ENCODE results near the gene ALPL. TPM values are rescaled to one million over a fixed set of nuclear protein-coding genes. Genes with fewer than 3 reads are reported as not detected.

Gene ALPL
- total RNA-seq, 1 donor from 2014 or later, result 13.1 TPM

DNA sequence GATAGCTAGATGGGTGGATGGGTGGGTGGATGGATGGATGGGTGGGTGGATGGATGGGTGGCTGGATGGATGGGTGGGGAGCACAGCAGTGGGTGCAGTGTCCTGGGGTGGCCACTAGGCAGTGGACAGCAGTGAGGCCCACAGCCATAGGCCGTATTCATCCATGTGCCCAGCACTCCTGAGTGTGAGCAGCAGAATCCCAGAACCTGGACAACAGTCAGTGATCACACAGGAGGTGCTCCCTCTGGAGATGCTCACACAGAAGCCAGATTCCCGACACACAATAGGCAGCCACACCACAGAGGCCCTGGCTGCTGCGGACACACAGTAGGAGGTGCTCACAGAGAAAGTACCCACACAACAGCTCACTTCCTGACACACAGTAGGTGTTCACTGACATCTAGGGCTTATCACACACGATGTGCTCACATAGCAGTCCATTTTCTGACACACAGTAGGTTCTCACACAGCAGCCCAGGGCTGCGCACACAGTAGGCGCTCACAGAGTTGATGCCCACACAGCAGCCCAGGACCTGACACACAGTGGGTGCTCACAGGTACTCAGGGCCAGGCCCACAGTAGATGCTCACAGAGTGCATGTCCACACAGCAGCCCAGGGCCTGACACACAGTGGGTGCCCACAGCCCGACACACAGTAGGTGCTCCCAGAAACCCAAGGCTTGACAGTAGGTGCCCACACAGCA lies 95.9 kb downstream of the ALPL start:
- intact Hi-C loops (cut with micrococcal nuclease), result no loop called here
- DNase-seq, result no peak
- no peak for ATAC-seq

DNA sequence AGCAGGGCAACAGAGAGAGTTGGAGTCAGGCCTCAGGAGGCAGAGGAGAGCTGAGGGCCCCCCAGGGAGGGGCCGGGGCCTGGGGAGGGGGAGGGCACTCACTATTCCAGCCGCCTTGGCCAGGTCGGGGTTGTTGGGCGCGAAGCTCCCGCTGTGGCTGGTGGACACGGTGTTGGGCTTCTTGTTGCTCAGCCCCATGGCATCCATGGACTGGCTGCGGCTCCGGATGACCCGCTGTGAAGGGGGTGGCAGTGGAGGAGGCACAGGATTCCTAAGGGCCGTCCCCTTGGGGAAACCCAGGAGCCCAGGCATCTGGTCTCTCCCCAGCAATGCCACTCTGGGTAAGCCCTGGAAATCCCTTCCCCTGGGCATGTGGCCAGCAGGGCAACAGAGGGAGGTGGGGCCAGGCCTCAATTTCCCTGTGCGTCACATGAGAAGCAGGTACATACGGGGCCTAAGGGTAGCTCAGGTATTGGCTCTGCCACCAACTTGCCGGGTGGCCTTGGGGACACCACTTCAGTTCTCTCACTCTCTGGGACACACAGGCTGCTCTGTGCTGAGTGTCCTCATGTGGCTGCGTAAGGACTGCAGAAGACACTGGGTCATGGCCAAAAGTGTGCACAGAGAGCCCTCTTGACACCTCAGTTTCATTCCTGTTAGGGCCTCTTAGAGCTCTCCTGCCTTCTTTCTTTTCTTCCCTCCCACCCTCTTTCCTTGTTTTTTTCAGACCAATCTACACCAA lies 96.9 kb downstream of the ALPL start:
- intact Hi-C loops (cut with micrococcal nuclease), result no loop called here
- ATAC-seq, result no peak
- DNase-seq, result no peak

DNA sequence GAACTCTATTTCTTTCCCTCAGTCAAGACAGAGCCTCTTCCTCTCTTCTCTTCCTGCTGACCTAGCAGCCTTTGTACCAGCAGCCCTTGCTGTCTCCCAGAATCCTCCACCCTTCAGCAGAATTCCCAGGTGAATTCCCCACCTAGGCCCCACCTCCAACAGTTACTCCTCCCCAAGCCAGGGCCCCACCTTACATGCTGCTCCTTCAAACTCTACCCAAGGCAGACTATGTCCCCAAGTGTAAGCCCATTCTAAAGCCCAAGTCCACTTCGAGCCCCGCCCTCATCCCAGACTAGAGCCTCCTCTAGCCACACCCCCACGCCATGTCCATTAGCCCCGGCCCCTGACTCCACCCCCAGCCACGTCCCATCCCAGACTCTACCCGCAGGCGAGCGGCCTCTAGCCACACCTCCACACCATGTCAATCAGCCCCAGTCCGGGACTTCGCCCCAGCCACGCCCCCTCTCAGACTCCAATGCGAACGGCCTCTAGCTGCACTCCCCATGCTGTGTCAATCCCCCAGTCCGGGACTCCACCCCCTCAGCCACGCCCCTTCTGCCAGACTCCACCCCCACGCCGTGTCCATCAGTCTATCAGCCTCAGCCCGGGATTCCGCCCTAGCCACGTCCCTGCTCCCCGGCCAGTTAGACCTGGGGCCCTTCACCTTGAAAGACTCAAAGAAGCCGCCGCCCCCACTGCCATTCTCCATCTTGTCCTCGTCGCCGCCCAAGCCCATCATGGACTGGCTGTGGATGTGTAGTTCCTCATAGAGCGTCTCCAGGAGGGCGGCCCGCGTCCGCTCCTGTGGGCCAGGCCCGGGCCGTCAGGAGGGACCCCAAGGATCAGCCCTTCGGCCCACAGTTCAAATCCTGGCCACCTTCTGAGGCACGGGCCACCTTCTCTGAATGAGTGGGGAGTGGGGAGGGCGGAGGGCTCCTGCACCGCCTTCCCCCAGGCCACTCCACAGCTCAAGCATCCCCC lies 98.6 kb downstream of the ALPL start:
- DNase-seq, result peak; percentile 76
- ATAC-seq, result peak; percentile 89
- intact Hi-C loops (cut with micrococcal nuclease), result no loop called here

DNA sequence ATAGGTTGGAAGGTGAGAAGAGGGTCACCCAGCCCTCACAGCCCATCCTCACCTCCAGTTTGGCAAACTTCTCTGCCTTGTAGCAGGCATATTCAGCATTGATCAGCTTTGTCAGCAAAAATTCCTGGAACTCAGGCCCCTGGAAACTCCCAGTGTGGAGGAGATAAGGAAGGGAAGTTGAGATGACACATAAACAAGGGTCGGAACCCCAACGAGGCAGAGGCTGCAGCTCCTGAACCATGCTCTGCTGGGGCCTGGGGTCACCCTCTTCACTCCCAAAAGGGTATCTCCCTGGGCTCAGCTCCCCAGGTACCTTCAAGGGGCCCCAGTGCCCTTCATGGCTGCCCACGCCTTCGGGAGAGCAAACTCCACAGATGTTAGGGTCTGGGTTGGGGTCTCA lies 99.6 kb downstream of the ALPL start:
- intact Hi-C loops (cut with micrococcal nuclease), result no loop called here
- DNase-seq (no peak), ATAC-seq (no peak)

DNA sequence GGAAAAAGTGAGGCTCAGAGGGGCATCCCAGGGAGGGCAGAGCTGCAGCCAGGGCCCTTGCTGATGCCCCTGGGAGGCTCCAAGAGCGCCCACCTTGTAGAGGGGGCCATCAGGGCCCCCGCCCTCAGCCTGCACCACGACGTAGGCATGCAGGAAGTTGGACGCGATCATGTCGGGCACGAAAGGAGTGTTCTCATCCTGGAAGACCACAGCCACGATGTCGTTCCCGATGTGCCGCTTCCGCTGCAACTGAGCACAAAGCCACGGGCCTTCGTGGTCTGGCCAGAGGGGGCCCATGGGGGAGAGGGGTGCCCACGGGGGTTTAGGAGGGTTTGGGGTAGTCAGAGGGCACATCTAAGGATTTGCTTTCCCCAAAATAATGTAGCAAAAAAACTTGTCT lies 100.8 kb downstream of the ALPL start:
- no peak for ATAC-seq
- no peak for DNase-seq
- intact Hi-C loops (cut with micrococcal nuclease), result no loop called here

DNA sequence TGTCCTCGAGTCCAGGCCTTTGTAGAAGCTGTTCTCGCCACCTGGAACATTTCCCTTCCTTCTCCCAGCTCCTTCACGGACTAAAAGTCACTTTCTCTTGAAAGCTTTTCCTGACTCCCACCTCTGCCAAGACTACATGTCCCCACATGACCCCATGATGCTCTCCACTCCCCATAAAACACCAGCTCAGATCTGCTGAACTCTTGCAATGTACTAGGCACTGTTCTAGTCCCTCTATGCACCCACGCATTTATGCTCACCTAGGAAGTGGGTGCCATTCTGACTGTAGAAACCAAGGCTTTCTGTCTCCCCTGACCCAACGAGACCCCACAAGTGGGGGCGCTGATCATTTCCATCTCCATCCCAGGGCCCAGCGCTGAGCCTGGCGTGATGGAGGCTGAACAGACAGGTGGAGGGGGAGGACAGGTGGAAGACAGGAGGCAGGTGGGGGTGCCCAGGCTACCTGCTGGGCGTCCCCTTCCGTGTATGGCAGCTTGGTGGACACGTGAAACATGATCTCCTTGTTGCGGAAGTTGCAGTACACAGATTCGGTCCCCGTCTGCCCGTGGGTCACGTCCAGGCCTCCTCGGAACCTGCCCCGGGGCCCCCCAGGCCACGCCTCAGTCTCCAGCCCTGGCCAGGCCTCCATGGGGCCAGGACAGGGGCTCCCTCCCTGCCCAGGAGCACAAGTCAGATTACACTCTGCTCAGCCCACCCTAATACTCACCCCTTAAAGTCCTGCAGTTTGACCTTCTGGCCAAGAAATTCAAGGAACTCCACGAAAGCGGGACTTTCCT lies 102.0 kb downstream of the ALPL start:
- DNase-seq (no peak), ATAC-seq (no peak)
- intact Hi-C loops (cut with micrococcal nuclease), result no loop called here

DNA sequence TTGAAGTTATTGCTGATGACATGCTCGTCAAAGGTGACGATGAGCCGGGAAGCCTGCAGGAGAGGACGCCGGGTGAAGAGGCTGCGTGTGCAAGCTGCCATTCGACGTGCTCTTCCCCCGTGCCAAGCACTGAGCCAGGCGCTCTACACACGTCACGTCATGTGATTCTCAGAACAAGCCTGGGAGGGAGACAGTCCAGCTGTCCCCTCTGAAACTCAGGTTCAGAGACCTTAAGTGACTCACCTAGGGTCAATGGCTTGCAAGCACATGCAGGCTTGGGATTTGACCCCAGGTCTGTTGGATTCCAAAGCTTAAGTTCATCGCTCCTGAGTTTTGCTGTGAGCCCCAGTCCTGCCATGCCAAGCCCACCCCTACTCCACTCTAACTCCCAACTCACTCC lies 102.8 kb downstream of the ALPL start:
- DNase-seq (no peak), ATAC-seq (no peak)
- intact Hi-C loops (cut with micrococcal nuclease), result no loop called here

DNA sequence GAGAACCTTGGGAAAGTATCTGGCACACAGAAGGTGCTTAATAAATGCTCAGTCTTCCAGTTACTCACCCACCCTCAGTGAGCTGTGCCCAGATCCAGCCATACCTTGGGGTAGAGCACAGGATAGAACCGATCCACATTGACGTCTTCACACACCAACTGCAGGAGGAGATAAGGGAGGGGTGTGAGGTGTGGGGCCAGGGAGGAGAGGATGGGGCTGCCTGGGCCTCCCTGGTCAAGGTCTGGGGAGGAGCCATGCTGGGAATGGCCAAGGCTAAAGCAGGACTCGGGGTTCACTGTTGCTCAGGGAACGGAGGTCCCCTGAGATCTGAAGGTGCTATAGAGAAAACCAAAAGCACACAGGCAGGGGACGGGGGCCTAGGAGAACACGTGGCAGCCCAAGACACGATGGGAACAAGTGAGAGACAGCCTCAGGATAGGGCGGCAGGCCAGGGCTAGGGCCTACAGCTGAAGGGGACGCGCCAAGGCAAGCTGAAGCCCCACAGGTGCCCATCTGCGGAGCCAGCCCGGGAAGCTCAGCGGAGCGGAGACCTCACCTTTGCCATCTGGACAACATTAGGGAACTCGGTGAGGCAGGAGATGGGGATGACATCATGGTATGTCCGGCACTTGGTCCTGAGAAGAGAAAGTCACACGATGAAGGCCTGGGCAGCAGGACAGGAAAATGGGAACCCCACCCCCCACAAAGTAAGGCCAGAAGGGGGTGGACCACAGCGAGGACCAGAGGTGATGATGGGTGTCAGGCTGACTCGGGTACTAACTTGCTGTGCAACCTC lies 104.0 kb downstream of the ALPL start:
- ATAC-seq (no peak), DNase-seq (no peak)
- intact Hi-C loops (cut with micrococcal nuclease), result no loop called here

DNA sequence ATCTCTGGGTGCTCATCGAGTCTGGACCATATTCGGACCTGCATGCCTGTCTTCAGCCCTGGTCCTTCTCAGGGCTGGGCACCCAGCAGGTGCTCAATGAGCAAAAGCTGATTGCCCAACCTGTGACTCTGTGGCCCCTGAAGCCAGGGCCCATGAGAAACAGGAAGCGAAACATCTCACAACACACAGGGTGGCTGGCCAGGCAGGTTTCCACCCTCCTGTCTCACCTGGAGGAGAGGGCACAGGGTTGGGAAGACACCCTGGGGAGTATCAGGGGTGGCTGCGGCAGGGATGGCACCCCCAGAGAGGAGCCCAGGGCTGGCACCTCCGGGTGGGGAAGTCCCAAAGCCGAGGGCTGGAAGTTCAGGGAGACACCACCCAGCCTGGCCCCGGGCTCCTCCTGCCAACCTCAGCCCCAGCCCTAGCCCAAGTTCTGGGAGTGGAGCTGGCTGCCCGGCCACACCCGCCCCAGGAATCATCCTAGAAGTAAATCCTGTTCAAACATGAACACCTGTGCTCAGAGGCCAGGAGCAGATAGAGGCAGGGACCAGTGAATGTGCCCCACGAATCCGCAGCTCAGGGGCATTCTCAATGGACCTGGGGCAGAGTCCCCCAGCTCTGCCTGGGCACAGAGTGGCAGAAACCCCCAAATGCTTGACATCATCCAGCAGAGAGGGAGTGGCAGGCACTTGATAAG lies 105.3 kb downstream of the ALPL start:
- no peak for ATAC-seq
- no peak for DNase-seq
- intact Hi-C loops (cut with micrococcal nuclease), result no loop called here

DNA sequence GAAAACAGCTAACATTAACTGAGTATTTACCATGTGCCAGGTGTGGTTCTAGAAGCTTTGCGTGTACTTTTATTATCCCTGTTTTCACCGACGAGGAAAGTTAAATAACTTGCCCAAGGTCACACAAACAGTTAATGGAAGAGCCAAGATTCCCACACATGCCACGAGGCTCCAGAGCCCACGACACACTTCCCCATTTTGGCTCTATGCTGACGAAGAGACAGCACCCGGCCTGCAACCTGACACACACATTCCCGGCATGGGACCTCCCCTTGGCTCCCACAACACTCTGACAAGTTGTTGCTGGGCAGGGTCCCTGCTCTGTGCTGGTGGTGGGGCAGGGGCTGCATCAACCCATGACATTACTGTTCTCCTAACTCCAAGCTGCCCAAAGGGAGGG lies 107.1 kb downstream of the ALPL start:
- DNase-seq (no peak), ATAC-seq (no peak)
- intact Hi-C loops (cut with micrococcal nuclease), result no loop called here

DNA sequence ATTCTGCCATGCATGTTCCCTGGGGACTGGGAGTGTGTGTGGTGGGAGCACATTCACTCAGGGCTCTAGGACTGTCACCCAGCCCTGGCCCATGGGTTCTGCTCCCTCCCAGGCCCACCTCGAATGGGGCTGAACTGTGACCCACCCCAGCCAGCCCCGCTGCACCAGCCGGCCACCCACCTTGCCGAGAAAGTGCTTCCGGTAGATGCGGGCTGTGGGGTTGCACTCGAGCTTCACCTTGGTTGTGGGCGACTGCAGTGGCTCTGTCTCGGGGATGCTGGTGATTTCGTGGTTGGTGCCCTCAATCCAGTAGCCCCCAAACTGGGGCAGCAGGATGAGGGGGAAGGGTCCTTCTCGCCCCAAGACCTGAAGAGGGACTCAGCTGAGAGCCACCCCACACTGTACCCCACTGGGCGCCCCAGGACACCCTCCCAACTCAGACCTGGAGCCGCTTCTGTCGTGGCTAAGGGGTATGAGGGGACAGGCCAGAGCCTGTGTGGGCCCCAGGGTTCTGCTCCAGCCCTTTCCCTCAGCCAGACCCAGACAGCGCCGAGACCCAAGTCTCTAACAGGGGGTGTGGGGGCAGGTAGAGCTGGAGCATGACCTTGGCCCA lies 108.0 kb downstream of the ALPL start:
- intact Hi-C loops (cut with micrococcal nuclease), result no loop called here
- DNase-seq, result no peak
- ATAC-seq, result no peak

DNA sequence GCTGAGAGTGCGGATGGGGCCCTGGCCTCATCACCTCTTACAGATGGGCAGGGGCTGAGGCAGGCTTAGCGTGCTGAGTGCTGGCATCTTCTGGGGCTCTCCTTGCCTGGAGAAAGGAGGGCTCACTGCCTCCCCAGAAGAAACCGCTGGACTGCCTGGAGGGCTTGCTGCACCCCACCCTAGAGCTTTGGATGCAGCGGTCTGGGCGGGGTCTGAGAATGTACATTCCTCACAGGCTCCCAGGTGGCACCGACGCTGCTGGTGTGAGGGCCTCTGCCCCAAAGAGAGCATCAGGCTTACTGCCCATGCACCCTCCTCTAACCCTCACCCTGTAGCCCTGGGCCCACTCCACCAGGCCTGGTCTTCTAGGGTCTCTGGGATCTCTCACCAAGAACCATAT lies 108.8 kb downstream of the ALPL start:
- no peak for ATAC-seq
- no peak for DNase-seq
- intact Hi-C loops (cut with micrococcal nuclease), result no loop called here

DNA sequence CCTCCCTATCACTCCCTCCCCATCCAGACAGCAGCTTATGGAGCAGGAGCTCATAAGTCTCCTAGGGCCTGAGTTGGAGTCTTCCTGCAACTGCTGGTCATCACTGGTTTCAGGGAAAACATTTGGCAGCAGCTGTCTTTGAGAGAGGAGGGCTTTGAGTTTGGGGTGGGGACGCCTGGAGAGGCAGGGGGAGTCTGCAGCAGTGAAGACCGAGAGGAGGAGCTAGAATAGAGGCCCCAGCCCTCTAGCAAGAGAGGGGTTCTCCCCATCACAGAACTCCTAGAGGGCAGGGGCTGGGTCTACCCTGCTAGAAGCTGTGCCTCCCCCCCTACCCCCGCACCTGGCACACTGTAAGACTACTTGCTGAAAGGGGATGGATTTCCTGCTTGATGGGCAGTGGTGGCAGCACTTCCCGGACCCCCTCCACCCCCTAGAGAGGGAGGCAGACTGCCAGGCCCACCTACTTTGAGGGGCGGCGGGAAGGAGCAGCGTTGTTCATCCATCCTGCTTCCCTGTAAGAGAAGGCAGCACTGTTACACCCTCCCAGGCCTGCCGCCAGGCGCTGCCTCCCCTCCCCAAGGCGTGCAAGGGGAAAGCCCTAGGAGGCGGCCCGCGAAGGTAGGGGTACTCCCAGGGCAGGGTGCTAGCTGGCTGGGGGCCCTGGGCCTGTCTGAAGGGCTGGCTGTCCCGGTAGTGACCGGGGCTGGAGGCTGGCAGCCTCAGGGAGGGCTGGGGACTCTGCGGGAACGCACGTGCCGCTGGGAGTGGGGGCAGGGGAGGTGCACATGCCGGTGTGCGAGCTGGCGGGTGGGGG lies 109.5 kb downstream of the ALPL start:
- intact Hi-C loops (cut with micrococcal nuclease), result no loop called here
- ATAC-seq, result no peak
- DNase-seq, result no peak

DNA sequence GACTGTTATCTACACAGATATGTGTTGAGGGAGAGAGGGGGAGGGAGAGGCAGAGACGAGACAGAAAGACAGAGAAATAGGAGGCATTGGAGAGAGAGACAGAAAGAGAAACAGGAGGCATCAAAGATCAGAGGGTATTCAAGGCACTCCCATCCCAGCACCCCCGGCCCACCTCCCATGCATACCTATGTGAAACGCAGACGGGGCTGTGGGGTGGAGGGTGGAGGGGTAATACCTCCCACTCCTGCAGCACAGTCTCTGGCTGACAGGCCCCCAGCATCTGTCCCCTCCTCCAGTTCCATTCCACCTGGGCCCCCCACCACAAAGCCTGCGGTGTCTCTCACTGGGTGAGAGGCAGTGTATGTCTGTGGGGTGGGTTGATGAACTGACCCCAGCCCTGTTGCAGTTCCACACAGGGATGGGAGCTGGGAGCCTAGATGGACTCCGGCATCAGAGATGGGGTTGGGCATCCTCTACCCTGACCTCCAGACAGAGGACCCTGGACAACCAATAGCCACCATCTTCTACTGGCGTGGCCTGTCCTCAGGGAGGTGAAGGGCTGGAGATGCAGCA lies 110.2 kb downstream of the ALPL start:
- ATAC-seq, result no peak
- DNase-seq, result no peak
- intact Hi-C loops (cut with micrococcal nuclease), result no loop called here

DNA sequence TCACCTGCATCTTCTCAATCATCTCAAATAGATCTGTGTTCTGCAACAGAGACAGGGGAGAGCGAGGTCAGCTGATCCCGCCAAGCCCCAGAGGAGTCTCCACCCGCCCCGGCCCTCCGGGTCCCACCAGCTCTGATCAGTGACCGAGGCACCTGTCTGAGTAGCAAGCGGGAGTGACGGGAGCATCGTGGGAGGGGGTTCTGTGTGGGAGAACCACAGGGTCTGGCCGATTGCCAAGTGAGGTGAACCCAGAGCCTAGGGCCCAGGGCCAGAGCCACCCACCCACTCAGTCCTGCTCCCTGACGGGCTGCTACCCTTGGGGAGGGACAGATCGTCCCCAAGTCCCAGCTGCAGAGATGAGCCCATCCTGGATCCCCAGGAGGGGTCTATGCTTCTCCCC lies 110.8 kb downstream of the ALPL start:
- ATAC-seq, result no peak
- intact Hi-C loops (cut with micrococcal nuclease), result no loop called here
- no peak for DNase-seq

DNA sequence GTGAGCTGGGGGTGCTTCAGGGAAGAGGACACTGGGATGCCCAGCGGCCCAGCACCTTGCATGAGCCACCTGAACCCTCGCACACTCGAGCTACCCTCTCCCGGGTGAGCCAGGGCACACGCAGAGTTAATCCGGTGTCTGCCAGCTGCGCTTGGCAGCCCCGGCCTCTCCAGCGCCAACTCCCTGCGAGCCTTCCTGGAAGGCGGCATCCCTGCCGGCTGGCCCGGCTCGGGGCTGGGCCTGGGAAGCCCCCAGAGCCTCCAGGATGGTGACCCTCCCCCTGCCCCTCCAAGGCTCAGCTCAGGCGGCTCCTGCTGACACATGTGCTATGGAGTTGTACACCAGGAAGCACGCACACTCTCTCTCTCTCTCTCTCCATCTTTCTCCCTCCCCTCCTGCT lies 111.3 kb downstream of the ALPL start:
- peak; percentile 60 for DNase-seq
- peak; percentile 67 for ATAC-seq
- intact Hi-C loops (cut with micrococcal nuclease), result no loop called here
